ENCODE data around the gene SERPINA1.
"Not testable (repeated sequence)": the region's sequence is repeated elsewhere in the genome, so short reads cannot be mapped to it uniquely, and the experiment has no call there.

SERPINA1 gene

GRCh38 chr14:94373708-94374107, 14.7 kb downstream of the SERPINA1 start:
- no peak overlapping the region for H3K4me3 ChIP-seq (ENCODE audit: low read depth, low read length)
- no peaks in the 10 kb centered on the region for H3K36me3 ChIP-seq
- no peak overlapping the region for H3K27ac ChIP-seq
- no peak for DNase-seq
- H3K27me3 ChIP-seq (ENCODE audit: insufficient read depth, low read depth, severe bottlenecking): peaks cover 2% of the 10 kb centered on the region
- H3K9me3 ChIP-seq (ENCODE audit: severe bottlenecking): no peaks in the 10 kb centered on the region
- no peak for TF ChIP-seq CTCF (IDR thresholded peaks at IDR 0.05; ENCODE audit: low read depth, low read length)

DNA sequence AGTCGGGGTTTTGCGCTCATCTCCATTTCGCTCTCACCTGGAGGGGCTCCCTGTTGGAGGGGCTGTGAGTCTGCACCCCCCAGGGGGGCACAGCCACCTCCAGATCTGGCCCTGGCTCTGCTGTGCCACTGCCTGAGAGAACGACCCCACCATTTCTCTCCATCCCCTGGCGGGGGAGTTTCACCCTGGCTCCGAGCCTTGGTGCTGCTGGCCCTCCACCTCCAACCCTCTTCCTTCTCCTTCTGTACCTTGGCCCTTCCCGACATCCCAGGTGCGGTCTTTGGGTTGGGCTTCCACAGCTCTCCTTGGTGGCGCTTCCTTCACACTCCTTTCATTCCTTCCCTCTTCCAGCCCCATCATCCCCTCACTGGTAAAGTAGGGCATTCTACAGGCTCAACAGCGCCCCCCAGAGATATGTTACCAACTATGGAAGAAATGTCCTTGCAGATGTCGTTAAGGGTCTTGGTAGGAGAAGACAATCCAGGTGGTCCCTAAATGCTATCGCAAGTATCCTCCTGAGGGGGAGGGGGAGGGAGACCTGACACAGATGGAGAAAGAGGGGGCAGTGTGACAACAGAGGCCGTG, 16.3 kb downstream of the SERPINA1 start:
- TF ChIP-seq CTCF (IDR thresholded peaks at IDR 0.05; ENCODE audit: low read depth, low read length): peak; percentile 44
- H3K9me3 ChIP-seq (ENCODE audit: severe bottlenecking): no peaks in the 10 kb centered on the region
- H3K36me3 ChIP-seq: no peaks in the 10 kb centered on the region
- H3K27ac ChIP-seq: no peak overlapping the region
- no peaks in the 10 kb centered on the region for H3K27me3 ChIP-seq (ENCODE audit: insufficient read depth, low read depth, severe bottlenecking)
- no peak overlapping the region for H3K4me3 ChIP-seq (ENCODE audit: low read depth, low read length)
- no peak for DNase-seq

- TF ChIP-seq CTCF (IDR thresholded peaks at IDR 0.05; ENCODE audit: low read depth, low read length): no peak
- no peaks in the 10 kb centered on the region for H3K36me3 ChIP-seq
Measured at GRCh38 chr14:94370524-94370910, 17.9 kb downstream of the SERPINA1 start.

GRCh38 chr14:94369766-94370523, 18.5 kb downstream of the SERPINA1 start:
- not testable (repeated sequence) for H3K4me3 ChIP-seq (ENCODE audit: low read depth, low read length)

More at GRCh38 chr14:94370524-94370910, 17.9 kb downstream of the SERPINA1 start:
- Histone ChIP-seq H3K9me3 (ENCODE audit: severe bottlenecking) (no peaks in the 10 kb centered on the region), H3K27me3 (ENCODE audit: insufficient read depth, low read depth, severe bottlenecking) (no peaks in the 10 kb centered on the region), H3K27ac (no peak overlapping the region), H3K4me3 (ENCODE audit: low read depth, low read length) (no peak overlapping the region)
- DNase-seq: no peak

DNA sequence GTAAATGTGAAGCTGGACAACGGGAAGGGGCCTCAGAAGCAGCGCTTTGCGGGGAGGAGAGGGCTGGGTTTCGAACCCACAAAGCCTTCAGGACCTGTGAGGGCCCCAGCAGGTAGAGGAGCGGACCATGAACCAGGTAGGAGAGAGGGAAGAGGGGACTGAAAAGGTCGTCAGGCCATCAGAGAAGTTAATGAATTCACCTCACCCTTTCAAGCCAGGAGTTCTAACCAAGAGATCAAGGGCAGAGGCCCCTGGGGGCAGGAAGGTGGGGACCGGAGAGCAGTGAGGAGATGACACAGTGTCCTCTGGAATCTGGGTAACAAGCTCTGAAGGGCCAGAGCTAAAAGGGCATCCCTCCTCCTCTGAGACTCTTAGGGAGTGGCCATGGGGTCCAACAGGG, 19.4 kb downstream of the SERPINA1 start:
- no peak for DNase-seq
- no peak for TF ChIP-seq CTCF (IDR thresholded peaks at IDR 0.05; ENCODE audit: low read depth, low read length)
- no peaks in the 10 kb centered on the region for H3K36me3 ChIP-seq
- H3K4me3 ChIP-seq (ENCODE audit: low read depth, low read length): no peak overlapping the region
- no peaks in the 10 kb centered on the region for H3K27me3 ChIP-seq (ENCODE audit: insufficient read depth, low read depth, severe bottlenecking)
- H3K9me3 ChIP-seq (ENCODE audit: severe bottlenecking): no peaks in the 10 kb centered on the region
- no peak overlapping the region for H3K27ac ChIP-seq

More at GRCh38 chr14:94369766-94370523, 18.5 kb downstream of the SERPINA1 start:
- H3K9me3 ChIP-seq (ENCODE audit: severe bottlenecking); DNase-seq; H3K27me3 ChIP-seq (ENCODE audit: insufficient read depth, low read depth, severe bottlenecking); H3K27ac ChIP-seq; H3K36me3 ChIP-seq: not testable (repeated sequence)

GRCh38 chr14:94368243-94368590, 20.2 kb downstream of the SERPINA1 start:
- H3K9me3 ChIP-seq (ENCODE audit: severe bottlenecking): no peaks in the 10 kb centered on the region
- no peak overlapping the region for H3K27ac ChIP-seq
- no peaks in the 10 kb centered on the region for H3K36me3 ChIP-seq
- DNase-seq: no peak
- TF ChIP-seq CTCF (IDR thresholded peaks at IDR 0.05; ENCODE audit: low read depth, low read length): no peak
- no peak overlapping the region for H3K4me3 ChIP-seq (ENCODE audit: low read depth, low read length)
- H3K27me3 ChIP-seq (ENCODE audit: insufficient read depth, low read depth, severe bottlenecking): no peaks in the 10 kb centered on the region
